Measurements from ENCODE around the gene STX1B. TPM values are rescaled to one million over a fixed set of nuclear protein-coding genes. Genes with fewer than 3 reads are reported as not detected.

STX1B gene
- total RNA-seq, 1 donor from 2014 or later, result 11.0 TPM

- H3K27me3 Mint-ChIP-seq (ENCODE audit: low read depth, unreplicated experiment), result no peaks in the 10 kb centered on the region
- Histone ChIP-seq H3K9ac (ENCODE audit: low read length) (peak overlapping the region; percentile 68), H3K9me3 (ENCODE audit: insufficient read depth, low read depth, low read length) (no peaks in the 10 kb centered on the region), H4K20me1 (ENCODE audit: insufficient read depth, low read length) (peaks cover 6% of the 10 kb centered on the region), H3K27me3 (ENCODE audit: insufficient read depth, low read length) (no peaks in the 10 kb centered on the region), H3K4me1 (ENCODE audit: insufficient read depth, low read length) (peaks cover 10% of the 10 kb centered on the region), H3K4me3 (ENCODE audit: insufficient read depth, low read depth, low read length) (no peak overlapping the region), H3K4me2 (ENCODE audit: low read length) (peak overlapping the region; percentile 80), H3K79me2 (ENCODE audit: insufficient read depth, low read length) (no peaks in the 10 kb centered on the region), H3K27ac (ENCODE audit: low read depth, low read length) (no peak overlapping the region), H2AFZ (ENCODE audit: low read depth, low read length) (peak overlapping the region; percentile 32), H3K36me3 (ENCODE audit: insufficient read depth, low read length) (peaks cover 4% of the 10 kb centered on the region)
- no peak for DNase-seq (ENCODE audit: low read depth)
- peaks cover 7% of the 10 kb centered on the region for H3K4me1 Mint-ChIP-seq (ENCODE audit: low read depth, unreplicated experiment)
- TF ChIP-seq EZH2 (IDR thresholded peaks at IDR 0.05; ENCODE audit: insufficient read depth, low read length), result no peak
- TF ChIP-seq CTCF (IDR thresholded peaks at IDR 0.05; ENCODE audit: insufficient read depth, low read depth, low read length), result no peak
- peaks cover 11% of the 10 kb centered on the region for H3K36me3 Mint-ChIP-seq (ENCODE audit: low read depth, unreplicated experiment)
- no peak for FAIRE-seq
- no peaks in the 10 kb centered on the region for H3K9me3 Mint-ChIP-seq (ENCODE audit: unreplicated experiment)
- H3K4me3 Mint-ChIP-seq (ENCODE audit: unreplicated experiment), result peak overlapping the region; percentile 67
- H3K27ac Mint-ChIP-seq (ENCODE audit: unreplicated experiment), result no peak overlapping the region
These were observed 24.9 kb downstream of the STX1B start for GRCh38 chr16:30985401-30986128.

GRCh38 chr16:30984669-30985400, 25.6 kb downstream of the STX1B start, which contains the start of gene HSD3B7:
Gene HSD3B7 (plus strand): TSS chr16:30985207. CDS start chr16:30985659, 452 bp downstream.
- Histone ChIP-seq H3K4me1 (ENCODE audit: insufficient read depth, low read length) (peaks cover 10% of the 10 kb centered on the region), H4K20me1 (ENCODE audit: insufficient read depth, low read length) (peaks cover 6% of the 10 kb centered on the region), H3K9me3 (ENCODE audit: insufficient read depth, low read depth, low read length) (no peaks in the 10 kb centered on the region), H3K79me2 (ENCODE audit: insufficient read depth, low read length) (no peaks in the 10 kb centered on the region), H2AFZ (ENCODE audit: low read depth, low read length) (peak within 1 kb of the TSS; percentile 32), H3K4me3 (ENCODE audit: insufficient read depth, low read depth, low read length) (no peak within 1 kb of the TSS), H3K36me3 (ENCODE audit: insufficient read depth, low read length) (peaks cover 7% of the 10 kb centered on the region), H3K9ac (ENCODE audit: low read length) (peak within 1 kb of the TSS; percentile 68), H3K27ac (ENCODE audit: low read depth, low read length) (no peak within 1 kb of the TSS), H3K4me2 (ENCODE audit: low read length) (peak within 1 kb of the TSS; percentile 80), H3K27me3 (ENCODE audit: insufficient read depth, low read length) (no peaks in the 10 kb centered on the region)
- H3K36me3 Mint-ChIP-seq (ENCODE audit: low read depth, unreplicated experiment), result peaks cover 11% of the 10 kb centered on the region
- TF ChIP-seq CTCF (IDR thresholded peaks at IDR 0.05; ENCODE audit: insufficient read depth, low read depth, low read length) (peak; percentile 67), EZH2 (IDR thresholded peaks at IDR 0.05; ENCODE audit: insufficient read depth, low read length) (no peak)
- FAIRE-seq (no peak), DNase-seq (ENCODE audit: low read depth) (peak; percentile 47)
- no peaks in the 10 kb centered on the region for H3K27me3 Mint-ChIP-seq (ENCODE audit: low read depth, unreplicated experiment)
- peak within 1 kb of the TSS; percentile 67 for H3K4me3 Mint-ChIP-seq (ENCODE audit: unreplicated experiment)
- H3K27ac Mint-ChIP-seq (ENCODE audit: unreplicated experiment), result no peak within 1 kb of the TSS
- peaks cover 7% of the 10 kb centered on the region for H3K4me1 Mint-ChIP-seq (ENCODE audit: low read depth, unreplicated experiment)
- no peaks in the 10 kb centered on the region for H3K9me3 Mint-ChIP-seq (ENCODE audit: unreplicated experiment)

All from astrocyte (in vitro differentiated cells and primary cell).